D721Med (cell line): Measurements from ENCODE around the gene LAMP1.
A peak's percentile ranks its signal among the peaks of the same experiment; 100 is the strongest.

ENCODE experiments used
- DNase-seq: peaks from one replicate; pipeline ENCODE4 v3.0.0; 2011; ENCODE audit warnings: low spot score; ENCODE audit not compliant: insufficient read length
- FAIRE-seq: peaks from 2 replicates; lab custom pipeline; 2011; peaks lifted over from hg19 to GRCh38; lab: Jason Lieb, UNC
- CTCF ChIP-seq: IDR thresholded peaks from 2 replicates; pipeline ENCODE4 v1.5.1; 2012; ENCODE audit warnings: mild to moderate bottlenecking, control low read depth; ENCODE audit not compliant: insufficient read depth; ENCODE audit errors: missing control alignments

Gene LAMP1

GRCh38 chr13:113272031-113272430 is 25.0 kb upstream of the LAMP1 start:
- no peak for DNase-seq

GRCh38 chr13:113272701-113273181 is 24.3 kb upstream of the LAMP1 start:
- FAIRE-seq = no peak
- DNase-seq = no peak
- TF ChIP-seq CTCF = no peak

More at GRCh38 chr13:113272031-113272430, 25.0 kb upstream of the LAMP1 start:
- no peak for TF ChIP-seq CTCF
- FAIRE-seq = no peak

- no peak for DNase-seq
- no peak for FAIRE-seq
- TF ChIP-seq CTCF = no peak
These were observed 23.7 kb upstream of the LAMP1 start for GRCh38 chr13:113273321-113273720.

GRCh38 chr13:113273851-113274590 is 23.0 kb upstream of the LAMP1 start:
- no peak for FAIRE-seq
- no peak for DNase-seq

GRCh38 chr13:113274721-113275120 is 22.3 kb upstream of the LAMP1 start:
- TF ChIP-seq CTCF = no peak
- no peak for DNase-seq
- no peak for FAIRE-seq

More at GRCh38 chr13:113273851-113274590, 23.0 kb upstream of the LAMP1 start:
- TF ChIP-seq CTCF = no peak

- peak; percentile 43 for TF ChIP-seq CTCF
- FAIRE-seq = no peak
- no peak for DNase-seq
These were observed 21.7 kb upstream of the LAMP1 start for GRCh38 chr13:113275387-113275786.

GRCh38 chr13:113280126-113280525 is 16.9 kb upstream of the LAMP1 start:
- FAIRE-seq = no peak
- no peak for DNase-seq
- no peak for TF ChIP-seq CTCF
